ENCODE data around the gene ADCY10.

ADCY10 gene

DNA sequence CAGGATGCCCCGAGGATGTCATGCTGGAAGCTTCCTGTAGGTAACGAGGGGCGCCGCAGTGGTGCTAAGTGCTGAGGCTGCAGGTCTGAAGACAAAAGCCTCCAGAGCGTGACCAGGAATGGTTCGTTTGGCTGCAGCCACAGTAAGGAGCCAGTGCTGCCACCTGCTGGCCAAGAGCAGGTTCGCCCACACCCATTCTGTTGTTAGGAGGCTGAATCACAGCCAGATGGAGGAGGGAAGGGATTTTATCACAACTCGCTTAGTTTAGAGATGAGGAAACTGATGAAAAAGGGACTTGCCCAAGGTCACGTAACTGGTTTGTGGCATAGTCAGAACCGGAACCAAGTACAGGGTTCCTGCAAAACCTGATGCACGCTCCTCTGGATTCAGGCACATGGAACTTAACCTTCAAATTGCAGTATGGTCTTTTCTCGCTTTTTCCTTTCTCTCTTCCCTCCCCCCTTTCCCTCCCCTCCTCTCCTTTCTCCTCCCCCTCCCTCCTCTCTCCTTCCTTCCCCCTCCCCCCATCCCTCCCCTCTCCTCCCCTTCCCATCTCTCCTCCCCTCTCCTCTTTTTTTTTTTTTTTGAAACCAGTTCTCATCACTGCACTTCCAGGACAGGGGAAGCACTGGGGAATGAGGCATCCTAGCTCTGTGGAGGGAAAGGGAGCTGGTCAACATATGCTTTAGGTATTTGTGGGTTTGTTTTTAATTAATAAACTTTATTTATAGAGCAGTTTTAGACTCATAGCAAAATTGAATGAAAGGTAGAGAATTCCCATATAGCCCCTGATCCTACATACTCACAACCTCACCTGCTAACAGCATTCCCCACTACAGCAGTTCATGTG, 110.4 kb downstream of the ADCY10 start:
- peak; percentile 94 for DNase-seq

DNA sequence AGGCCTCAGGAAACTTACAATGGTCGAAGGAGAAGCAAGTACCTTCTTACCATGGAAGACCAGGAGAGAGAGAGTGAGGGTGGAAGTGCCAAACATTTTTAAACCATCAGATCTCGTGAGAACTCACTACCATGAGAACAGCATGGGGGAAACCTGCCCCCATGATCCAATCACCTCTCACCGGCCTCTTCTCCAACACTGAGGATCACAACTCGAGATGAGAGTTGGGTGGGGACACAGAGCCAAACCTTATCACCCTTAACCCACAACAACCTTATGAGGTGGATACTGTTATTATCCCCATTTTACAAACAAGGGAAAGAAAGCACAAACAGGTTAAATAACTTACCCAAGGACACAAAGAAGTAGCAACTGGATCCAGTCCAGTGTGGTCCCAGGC, 111.7 kb downstream of the ADCY10 start:
- no peak for DNase-seq

DNA sequence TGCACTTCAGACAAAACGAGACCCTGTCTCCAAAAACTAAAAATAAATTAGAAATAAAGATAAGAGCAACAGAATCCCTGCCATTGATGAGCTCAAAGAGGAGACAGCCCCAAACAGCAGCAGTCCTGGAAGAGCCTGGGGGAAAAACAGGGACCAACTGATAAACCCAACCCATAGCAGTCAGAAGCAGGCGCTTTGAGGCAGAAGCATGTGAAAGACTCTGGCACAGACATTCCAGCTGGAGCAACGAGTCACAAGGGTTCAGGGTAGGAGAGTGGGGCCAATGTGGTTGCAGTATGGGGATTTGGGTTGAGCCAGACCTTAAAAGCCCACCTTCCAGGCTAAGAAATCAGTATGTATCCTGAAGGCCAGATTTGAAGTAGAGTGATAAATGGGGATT, 113.7 kb downstream of the ADCY10 start:
- peak; percentile 20 for DNase-seq

DNA sequence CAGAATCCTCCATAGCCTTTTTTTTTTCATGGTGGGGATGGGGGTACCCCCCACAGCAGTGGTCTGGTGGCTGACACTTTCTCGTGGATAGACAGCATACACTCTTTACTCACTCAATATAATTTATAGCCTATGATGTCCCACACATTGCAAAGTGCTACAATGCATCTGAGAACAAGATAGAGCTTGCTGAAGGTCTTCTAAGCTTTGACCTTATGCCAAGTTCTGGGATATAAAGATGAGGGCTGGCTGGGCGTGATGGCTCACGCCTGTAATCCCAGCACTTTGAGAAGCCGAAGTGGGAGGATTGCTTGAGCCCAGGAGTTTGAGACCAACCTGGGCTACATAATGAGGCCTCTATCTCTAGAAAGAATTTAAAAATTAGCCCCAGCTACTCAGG, 114.2 kb downstream of the ADCY10 start:
- DNase-seq, result no peak

DNA sequence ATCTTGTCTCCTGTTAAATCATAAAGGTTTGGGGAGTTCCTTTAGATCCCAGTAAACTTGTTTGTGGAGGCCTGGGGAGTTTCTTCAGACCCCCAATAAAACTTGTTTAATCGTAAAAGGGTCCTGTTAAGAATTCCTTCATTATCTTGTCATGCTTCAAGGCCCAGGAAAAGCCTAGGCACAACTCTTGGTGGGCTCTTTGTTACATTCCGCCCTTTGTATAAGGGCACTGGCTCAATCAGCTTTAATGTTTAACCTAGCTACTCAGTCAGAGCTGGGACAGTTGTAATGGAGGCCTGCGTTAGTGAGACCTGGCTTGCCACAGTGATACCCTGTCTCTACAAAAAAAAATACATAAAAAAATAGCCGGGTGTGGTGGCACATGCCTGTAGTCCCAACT, 115.0 kb downstream of the ADCY10 start:
- DNase-seq, result no peak

DNA sequence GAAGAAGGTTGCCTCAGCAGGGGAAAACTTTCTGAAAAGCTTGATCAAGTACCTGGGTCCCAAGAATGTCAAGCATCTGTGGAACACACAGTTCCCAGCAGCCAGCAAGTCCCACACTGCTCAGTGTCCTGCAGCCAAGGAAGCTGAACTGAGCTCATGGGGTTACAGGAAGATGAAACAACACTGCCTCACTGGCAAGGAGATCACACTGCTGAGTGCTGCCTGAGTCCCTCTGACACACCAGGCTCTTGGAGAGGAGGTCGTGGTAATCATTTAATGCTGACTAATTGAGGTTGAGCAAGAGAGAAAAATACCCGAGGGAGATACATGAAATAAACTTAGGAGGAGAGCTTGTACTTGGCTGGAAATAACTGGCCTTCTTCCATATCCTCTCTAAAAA, 116.9 kb downstream of the ADCY10 start:
- DNase-seq, result peak; percentile 97

DNA sequence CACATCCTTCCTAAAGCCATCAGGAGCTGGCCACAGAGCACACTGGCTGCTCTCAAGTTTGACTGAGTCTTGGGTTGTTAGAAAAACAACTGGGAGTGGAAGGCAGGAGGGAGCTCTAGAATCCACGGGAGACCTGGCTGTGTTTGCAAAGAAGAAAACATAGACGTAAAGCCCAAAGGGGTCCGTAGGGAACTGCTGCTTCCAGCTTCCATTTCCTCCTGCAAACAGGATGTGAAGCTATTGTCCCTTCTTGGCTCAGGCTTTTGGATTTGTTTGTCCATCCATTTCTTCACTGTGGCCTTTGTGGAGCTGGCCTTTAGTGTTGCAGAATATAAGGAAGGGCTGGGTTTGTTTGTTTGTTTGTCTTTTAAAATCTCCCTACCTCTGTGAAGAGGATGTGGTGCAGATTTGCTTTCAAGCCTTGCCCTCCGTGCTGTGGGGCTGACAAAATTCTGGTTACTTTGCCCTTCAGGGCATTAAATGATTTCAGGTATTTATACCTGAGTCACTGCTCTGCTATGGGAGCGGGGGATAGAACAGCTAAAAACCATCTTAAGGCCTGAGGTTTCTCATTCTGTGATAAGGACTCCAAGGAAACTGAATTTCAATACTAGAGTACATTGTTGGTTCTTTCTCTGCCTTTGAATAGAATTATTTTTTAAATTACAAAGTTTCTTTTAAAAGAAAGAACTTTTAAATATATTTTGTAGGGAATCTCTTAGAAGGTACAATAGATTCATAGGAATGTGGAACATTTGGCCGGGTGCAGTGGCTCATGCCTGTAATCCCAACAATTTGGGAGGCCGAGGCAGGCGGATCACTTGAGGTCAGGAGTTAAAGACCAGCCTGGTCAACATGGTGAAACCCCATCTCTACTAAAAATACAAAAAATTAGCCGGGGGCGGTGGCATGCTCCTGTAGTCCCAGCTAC, 117.9 kb downstream of the ADCY10 start:
- peak; percentile 19 for DNase-seq

DNA sequence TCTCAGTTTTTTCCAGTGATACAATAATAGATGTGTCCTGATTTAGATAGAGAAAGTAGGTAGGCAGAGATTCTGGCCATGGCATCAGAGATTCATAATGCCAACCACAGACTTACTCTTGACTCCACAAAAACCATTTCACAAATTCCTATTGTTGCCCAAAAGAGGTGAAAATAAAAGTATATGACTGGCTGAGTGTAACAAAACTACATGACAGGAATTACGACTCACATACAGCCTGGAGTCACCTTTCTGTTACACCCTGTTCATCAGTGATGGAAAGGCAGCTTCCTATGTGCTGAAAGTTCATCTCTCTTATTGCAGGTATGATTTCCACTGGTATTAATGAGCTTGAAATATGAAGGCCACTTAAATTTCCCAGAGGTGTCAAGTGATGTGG, 119.9 kb downstream of the ADCY10 start:
- DNase-seq, result no peak

DNA sequence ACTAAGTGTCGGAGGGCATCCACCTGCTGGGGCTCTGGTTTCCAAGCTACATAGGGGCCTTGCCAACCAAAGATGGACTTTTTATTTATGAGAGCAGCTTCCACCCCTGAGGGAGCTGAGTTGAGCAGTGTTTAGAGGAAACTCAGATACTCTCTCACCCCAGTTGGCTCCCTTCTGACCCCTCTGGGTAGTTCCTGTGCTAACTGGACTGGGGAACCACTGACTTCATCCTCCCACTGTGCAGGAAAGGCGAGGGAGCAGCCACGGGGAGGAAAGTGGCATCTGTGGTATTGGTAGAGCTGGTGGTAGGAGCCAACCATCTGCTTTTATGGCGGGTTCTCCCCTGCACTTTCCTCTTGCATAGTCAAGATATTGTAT, 121.8 kb downstream of the ADCY10 start:
- DNase-seq, result no peak

DNA sequence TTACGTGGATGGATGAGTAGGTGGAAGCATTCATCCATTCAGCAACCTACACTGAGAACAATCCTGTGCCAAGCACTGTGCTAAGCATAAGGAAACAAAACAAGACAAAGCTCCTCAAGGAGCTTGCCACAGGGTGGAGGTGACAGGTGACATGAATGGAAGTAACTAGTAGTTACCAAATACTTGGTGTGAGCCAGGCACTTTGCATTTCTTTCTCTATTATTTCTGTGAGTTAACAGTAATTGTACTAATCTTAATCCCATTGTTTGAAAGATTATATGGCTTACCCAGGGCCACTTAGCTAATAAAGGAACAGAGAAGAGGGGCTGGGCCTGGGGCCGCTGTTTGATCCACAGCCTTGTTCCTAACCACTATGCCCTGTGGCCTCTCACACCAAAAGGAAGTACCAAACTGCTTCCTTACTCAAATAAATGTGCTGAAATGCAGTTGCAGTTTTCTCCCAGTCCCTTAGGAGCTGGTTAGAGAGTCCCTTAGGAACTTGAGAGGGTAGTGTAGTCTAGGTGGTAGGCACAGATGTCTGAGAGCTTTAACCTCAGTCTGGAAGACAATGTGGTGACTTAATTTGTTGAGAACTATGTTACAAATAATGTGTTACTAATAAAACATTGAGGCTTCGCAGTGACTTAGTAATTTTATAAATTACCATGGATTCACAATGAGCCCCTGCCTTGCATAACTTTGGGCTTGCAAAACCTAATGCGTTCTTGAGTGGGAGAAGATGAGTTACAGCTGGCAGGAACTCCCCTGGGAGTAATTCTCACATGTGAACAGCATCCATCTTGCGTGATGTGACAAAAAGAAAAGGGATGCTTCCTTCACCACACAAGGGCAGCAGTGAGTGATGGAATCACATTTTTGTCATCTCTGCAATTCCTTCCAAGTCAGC, 122.4 kb downstream of the ADCY10 start:
- peak; percentile 56 for DNase-seq

DNA sequence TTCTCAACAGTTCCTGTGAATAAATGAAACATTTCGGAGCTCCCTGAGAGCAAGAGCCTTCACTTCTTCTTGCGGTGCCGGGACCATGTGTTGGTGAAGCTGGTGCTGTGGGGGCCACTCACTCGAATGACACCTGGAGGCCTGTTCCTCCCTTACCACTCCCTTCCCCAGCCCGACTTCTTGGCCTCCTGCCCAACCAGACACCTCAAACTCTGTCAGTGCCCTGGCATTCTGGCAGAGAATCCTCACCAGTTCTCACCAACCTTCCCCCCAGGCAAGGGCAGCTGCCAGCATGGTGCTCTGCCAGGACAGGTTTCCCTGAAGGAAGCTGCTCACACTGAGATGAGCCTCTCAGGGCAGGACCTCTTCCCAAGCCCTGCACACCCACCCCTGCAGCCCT, 123.8 kb downstream of the ADCY10 start:
- DNase-seq, result no peak

DNA sequence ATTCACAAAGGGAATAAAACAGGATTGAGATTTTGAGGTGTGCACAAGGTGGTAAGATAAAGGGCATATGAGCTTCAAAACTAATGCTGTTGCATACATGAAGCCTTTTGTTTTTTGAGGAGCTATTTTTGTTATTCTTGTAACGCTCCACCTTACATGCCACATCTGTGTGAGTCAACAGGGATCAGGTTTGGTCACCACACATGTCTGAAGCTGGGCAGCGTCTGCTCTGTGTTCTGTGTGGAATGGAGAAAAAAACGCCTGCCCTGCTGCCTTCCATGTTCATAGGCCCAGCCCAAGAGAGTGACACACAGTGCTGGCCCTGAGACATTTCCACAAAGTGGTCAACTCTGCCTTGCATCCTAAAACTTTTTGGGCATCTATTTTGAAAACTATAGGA, 124.4 kb downstream of the ADCY10 start:
- no peak for DNase-seq

DNA sequence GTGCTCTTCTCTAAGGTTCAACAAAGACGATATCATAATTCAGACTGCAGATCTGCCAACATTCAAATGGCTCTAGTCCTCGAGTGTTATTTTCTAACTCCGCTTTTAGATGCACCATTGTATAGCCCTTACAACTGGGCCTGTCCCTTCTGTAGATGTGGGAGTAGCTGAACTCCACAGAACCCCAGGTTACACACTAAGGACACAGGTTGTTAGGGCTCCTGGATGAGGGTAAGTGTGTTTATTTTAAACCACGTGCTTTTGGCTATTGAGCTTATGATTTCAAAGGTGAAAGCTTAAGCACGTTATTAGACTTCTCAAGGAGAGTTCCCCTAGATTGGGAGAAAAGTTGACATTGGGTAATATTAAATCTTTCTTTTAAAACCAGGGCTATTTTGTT, 127.4 kb downstream of the ADCY10 start:
- no peak for DNase-seq

DNA sequence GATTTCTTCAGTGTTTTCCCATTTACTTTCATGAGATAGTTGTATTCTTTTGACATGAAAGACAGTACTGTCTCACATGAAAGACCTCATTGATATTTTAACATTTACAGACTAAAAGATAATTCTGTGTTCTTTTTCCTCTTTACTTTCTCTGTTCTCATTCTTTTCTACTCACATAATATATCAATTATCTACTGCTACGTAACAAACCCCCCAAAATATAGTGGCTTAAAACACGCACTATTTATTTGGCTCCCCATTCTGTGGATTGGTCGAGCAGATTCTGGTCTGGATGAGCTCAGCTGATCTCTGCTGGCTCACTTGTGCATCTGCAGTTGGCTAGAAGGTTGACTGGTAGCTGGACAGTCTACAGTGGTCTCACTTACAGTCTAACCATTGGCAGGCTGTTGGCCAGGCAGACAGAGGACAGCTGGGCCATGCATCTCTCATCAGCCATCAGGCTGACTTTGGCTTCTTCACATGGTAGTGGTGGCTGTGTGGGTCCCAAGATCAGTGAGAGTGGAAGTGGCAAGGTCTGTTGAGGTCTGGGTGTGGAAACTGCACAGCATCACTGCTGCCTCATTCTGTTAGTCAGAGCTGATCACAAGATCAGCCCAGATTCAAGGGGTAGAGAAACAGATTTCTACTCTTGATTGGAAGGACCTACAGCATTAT, 128.9 kb downstream of the ADCY10 start:
- DNase-seq, result no peak

DNA sequence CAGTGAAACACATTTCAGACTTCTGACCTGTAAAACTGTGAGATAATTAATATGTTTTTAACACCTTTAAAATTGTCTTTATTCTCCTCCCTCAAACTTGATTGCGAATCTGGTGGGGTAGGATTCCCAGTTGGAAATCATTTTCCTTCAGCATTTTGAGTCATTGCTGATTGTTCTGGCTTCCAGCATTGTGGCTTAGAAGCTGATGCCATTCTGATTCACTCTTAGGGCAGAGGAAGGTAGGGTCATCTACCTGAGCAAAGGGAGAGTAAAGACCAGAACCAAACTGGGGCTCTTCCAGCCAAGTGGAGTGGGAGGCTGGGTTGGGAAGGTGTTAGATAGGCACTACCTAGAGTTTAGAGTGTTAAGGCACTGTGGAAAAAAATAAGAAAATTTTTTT, 131.0 kb downstream of the ADCY10 start:
- DNase-seq, result no peak

DNA sequence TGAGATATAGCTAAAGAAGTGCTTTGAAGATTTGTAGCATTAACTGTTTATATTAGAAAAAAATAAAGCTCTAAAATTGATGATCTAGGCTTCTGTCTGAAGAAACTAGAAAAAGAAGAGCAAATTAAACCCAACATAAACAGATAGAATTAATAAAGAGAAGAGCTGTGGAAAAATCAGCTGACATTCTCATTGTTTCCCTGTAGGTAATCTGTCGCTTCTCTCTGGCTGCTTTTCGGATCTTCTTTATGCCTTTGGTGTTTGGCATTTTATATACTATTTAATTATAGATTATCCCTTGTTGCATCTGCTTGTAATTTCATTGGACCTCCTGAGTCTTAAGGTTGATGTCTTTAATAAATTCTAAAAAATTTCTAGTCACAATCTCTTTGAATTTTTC, 132.4 kb downstream of the ADCY10 start:
- DNase-seq, result no peak

DNA sequence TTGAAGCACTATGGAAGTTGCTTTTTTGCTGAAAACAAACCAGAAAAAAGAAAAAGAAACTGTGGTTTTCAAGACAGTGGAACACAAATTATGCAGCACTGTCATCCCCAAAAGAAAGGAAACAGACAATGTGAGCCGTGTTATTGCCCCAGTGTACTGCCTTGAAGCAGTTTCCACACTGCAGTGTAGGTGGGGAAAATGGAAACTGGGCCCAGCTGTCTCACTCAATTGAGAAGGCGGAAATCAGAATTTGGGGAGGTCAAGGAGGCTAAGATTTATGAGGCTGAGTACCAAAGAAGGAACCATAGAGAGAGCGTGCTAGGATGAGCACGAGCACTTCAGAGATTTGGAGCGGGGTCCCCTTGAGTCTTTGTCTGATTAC, 136.7 kb downstream of the ADCY10 start:
- no peak for DNase-seq

DNA sequence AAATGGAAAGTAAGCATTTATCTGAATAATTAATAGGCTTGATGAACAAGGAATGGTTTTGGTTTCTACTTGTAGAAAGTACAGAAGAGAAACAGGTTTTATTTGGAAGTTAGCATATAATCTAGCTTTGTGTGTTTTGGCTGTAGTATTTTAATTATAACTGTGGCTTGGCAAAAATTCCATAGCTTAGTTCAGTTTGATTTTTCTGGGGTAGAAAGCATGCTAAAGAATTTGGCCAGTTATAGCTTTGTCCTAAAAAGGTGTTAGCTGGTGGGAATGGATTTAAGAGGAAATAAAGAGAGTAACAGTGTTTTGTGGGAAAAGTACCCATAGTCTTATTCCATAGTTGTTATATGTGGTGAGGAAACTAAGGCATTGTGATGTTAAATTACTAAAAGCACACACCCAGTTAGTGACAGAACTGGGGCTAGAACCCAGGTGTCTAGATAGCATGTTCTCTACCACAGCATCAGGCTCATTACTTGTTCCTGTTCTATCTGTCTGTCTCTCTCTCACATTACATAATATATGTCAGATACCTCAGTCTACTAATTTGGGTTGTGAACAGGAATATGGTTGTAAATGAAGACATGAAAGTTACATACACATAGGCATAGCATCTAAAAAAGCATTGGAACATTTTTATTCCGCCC, 137.2 kb downstream of the ADCY10 start:
- no peak for DNase-seq

DNA sequence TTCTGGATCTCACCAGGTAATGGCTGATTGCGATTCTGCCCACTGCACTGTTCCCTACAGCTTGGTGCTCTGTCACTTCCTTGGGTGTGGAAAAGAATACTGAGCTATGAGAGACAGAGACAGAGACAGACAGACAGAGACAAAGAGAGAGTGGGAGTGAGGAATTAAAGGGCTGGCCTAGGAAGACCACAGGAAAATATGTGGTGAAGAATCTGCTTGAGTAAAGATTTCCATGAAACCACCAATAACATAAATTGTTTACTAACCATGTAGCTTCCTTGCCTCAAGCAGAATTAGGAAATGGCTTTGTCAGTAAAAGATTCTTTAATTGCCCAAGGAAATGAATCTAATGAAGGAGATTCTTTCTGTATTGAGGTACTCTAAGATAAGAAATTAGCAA, 137.8 kb downstream of the ADCY10 start:
- peak; percentile 38 for DNase-seq

DNA sequence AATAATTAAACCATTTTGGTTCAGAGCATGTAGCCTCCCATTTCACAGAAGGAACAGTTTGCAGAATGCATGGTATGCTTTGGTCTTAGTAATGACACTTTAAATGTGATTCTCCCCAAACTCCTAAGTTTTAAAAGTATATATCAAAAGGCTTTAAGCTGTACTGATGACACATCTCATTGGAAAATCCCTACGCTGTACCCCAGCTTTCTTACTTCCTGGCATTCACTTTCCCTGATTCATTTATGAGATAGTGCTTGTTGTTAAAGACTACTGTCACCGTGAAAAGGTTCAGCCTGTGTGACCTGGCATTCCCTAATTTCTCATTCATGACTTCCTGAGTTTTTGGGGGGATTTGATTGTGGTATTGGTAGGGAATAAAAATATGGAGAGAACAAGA, 138.8 kb downstream of the ADCY10 start:
- peak; percentile 73 for DNase-seq

DNA sequence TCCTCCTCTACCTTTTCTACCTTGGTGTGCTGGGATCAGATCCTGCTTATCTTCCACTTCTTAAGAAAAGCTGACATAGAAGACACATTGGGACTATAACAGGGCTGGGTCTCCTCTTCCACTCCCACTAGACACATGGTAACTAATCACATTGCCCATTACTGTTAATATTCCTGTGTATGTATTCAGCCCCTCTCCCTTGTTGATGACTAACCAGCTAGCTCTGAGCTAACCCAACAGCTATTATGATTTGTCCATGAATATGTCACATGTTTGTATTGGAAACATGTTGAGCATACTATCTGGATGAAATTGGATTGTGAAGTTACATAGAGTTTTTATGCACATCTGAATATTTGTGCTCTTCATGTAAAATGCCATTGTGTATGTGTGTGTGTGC, 139.2 kb downstream of the ADCY10 start:
- DNase-seq, result peak; percentile 59

DNA sequence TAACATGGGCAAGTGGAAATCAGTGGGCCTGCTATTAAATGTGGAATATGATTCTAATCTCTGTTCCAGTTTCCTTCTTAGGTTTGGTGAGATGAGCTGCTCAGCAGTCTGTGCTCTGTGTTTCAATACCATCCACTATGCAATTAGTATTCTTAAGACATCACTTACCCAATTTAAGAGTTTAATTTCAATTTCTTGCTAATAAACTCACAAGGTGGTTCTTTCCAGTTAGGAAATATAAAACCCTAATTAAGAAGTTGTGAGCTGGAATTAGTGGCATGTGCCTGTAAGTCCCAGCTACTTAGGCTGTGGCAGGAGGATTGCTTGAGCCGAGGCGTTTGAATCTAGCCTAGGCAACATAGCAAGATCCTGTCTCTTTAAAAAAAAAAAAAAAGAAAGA, 140.4 kb downstream of the ADCY10 start:
- no peak for DNase-seq

All from EL (cell line).